GM21529 (cell line): Measurements from ENCODE around the gene CD300LF.

Source experiments
- ATAC-seq: cut with Tn5 transposase; IDR thresholded peaks from one replicate; pipeline ENCODE4 v1.9.1; 2021; ENCODE audit not compliant: unreplicated experiment

The CD300LF gene

DNA sequence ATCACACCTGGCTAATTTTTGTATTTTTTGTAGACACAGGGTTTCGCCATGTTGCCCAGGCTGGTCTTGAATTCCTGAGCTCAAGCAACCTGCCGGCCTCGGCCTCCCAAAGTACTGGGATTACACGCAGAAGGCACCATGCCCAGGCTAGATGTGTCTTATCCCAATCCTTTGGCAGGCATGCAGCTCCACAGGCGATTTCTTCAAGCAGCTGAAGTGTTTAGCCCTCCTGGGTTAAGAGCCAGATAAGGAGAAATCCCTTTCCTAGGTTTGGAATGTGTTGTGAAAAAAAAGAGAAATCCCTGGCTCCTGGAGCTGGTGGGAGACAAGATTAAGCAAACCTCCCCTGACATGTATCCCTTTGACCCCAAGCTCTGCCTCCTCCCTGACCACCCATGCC, 33.7 kb upstream of the CD300LF start:
- no peak for ATAC-seq

DNA sequence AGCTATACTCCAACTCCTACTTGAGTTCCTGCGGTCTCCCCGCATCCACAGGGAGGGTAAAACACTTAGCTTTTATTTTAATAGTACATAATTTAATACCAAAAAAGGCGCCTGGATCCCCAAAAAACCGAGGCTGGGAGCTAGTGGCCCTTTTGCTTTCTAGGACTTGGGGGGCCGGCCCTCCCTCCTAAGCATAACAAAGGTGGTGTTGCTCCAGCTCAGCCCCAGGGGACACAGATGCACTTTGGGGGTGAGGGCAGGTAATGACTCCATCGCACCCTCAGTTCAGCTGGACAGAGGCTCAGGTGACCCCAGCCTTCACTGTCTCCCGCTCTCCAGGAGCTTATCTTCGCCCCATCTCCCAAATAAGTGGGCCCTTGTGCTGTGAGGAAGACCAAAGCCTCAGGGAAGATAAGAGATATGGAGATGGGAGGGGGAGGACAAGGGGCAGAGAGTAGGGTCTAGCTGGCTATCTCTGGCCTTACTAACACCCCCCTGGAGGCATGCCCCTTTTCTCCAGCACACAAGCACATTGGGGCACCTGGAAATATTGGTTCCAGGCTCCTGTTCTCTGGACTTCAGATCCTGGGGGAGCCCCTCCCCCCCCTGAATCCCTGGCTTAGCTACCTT, 32.9 kb upstream of the CD300LF start:
- ATAC-seq: no peak

DNA sequence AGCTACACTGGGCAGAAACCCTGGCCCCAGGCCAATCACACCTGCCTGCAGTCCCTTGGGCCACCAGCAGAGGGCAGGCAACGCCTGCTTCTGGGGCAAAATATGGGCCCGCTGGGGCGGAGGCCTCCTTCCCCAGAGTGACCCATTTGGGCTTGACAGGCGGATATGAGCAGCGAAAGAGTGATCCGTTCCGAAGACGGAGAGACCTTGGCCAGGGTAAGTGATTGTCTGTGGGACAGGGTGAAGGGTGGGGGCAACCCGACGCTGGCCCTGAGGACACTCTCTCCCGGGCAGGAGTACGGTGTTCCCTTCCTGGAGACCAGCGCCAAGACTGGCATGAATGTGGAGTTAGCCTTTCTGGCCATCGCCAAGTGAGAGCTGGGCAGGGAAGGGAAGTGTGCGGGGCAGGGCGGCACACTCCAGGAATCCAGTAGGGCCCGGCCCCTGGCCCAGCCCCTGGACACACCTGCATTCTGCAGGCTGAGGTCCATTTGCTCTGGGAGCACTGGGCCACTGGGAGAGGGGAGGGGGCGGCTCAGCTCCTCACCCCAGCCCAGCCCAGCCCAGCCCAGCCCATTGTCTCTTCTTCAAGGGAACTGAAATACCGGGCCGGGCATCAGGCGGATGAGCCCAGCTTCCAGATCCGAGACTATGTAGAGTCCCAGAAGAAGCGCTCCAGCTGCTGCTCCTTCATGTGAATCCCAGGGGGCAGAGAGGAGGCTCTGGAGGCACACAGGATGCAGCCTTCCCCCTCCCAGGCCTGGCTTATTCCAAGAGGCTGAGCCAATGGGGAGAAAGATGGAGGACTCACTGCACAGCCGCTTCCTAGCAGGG, 32.2 kb upstream of the CD300LF start:
- no peak for ATAC-seq

DNA sequence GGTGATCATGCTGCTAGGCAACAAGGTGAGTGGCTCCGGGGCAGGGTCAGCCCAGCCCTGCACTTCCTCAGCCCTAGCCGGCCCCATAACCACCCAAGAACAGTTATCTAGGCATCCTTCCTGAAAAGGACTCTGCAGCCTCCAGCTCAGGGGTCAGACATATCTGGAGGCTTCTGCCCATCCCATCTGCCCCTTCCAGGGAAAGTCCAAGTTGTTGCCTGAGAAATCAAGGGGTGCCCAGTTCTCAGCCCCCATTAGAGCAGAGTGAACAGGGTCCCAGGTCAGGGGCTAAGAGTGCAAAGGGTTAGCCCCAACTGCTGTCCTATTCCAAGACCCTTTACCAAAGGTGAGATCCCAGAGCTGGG, 31.6 kb upstream of the CD300LF start:
- no peak for ATAC-seq

DNA sequence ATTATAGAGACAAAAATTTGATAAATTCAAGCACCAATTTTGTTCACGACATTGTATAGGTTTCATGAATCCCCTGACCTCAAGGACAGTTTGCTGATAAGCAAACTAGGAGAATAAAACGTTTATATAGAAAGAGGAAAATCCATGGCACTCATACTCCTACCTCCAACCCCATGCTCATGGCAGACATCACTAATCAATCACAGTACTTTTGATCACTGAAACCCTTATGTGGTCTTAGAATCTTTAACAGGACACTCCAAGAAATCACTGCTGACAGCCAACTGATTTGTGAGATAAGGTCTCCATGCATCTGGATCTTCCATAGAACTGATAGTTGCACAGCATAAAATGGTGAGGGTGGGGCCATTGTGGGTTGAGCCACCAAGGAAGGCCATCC, 31.0 kb upstream of the CD300LF start:
- no peak for ATAC-seq

DNA sequence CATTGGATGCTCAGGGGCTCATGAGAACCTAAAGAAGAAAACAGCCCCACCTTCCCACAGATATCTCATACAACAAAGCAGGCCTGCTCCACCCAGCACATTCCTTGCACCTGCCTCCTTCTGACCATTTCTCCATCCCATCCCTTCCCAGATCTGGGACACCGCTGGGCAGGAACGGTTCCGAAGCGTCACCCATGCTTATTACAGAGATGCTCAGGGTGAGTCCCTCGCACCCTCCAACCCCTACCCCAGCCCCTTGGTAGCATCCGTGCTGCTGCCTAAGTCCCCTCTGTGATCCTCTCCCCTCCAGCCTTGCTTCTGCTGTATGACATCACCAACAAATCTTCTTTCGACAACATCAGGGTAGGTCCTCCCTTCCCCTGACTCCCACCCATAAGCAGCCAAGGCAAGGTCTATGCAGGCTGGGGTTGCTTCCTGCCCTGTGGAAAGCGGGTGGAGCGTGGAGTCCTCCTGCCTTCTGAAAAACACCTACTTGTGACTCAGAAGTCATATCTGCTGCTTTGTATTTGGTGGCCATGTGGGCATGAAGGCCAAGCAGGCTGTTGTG, 30.3 kb upstream of the CD300LF start:
- no peak for ATAC-seq

DNA sequence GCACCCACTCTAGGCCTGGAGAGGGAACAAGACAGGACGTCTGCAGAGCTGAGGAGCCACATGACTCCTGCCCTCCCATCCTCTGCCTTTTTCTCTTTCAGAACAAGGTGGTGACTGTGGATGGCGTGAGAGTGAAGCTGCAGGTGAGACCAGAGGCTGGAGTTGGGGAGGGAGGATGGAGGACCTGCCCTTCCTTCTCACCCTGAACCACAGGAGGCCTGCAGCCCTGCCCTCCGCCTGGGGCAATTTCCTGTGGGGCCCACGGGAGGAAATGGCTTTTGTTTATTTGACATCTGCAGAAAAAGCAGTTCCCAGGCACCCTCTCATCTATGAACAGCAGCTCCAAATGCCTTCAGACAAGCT, 29.4 kb upstream of the CD300LF start:
- peak; percentile 46 for ATAC-seq

DNA sequence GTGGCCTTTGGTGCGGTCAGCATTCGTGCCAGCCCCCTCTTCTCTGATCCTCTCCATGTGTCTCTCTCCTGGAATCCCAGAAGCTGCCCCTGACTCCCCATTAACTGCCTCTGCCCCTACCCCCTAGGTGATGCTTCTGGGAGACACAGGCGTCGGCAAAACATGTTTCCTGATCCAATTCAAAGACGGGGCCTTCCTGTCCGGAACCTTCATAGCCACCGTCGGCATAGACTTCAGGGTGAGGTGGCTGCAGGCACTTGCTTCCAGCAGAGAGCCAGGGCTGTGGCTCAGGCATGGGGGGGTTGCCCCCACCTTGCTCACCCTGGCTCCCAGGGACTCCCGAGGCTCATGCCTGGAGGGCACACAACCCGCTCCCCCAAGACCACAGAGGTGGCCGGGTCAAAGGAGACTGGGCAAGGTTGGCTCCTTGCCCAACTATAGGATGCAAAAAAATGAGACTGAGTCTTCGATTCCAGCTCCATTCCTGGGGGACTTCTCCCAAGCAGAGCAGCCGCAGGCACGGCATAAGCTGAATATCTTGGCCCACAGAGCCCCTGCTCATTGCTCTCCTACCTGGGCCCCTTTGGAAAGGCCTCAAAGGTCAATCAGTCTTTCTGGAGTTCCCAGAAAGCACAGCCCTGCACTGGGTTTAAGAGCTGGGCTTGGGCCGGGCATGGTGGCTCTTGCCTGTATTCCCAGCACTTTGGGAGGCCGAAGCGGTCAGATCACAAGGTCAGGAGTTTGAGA, 28.1 kb upstream of the CD300LF start:
- no peak for ATAC-seq

DNA sequence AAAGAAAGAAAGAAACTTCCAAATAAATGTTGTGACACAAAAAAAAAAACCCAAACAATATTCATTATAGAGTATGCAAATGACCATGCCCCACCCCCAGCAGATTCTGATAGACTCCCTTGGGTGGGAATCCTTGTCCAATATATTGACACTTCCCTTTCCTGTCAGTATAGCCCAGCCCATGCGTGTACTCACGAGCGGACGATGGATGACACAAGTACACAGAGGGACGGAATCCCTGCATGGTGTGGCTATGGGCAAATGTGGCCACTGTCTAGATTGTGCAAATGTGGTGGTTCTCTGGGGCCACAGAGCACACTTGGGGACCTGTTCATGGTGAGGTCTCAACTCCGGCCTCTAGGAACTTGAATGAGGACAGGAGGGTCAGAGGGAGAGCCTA, 27.4 kb upstream of the CD300LF start:
- no peak for ATAC-seq

DNA sequence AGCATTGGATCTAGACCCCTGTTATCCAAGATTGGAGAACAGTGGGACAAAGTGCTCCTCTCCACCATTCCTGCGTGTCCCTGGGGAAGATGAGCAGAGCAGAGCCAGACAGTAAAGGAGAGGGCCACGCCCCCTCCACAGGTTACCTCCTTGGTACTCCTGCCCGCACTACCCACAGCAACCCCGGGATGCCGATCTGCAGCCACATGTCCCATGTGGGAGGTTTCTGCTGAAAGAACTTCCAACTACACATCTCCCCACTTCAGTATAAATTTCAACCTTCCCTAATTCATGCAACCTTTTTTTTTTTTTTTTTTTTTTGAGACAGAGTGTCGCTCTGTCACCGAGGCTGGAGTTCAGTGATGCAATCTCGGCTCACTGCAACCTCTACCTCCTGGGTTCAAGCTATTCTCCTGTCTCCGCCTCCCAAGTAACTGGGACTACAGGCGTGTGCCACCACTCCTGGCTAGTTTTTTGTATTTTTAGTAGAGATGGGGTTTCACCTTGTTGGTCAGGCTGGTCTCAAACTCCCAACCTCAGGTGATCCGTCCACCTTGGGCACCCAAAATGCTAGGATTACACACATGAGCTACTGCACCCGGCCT, 26.6 kb upstream of the CD300LF start:
- ATAC-seq: no peak

DNA sequence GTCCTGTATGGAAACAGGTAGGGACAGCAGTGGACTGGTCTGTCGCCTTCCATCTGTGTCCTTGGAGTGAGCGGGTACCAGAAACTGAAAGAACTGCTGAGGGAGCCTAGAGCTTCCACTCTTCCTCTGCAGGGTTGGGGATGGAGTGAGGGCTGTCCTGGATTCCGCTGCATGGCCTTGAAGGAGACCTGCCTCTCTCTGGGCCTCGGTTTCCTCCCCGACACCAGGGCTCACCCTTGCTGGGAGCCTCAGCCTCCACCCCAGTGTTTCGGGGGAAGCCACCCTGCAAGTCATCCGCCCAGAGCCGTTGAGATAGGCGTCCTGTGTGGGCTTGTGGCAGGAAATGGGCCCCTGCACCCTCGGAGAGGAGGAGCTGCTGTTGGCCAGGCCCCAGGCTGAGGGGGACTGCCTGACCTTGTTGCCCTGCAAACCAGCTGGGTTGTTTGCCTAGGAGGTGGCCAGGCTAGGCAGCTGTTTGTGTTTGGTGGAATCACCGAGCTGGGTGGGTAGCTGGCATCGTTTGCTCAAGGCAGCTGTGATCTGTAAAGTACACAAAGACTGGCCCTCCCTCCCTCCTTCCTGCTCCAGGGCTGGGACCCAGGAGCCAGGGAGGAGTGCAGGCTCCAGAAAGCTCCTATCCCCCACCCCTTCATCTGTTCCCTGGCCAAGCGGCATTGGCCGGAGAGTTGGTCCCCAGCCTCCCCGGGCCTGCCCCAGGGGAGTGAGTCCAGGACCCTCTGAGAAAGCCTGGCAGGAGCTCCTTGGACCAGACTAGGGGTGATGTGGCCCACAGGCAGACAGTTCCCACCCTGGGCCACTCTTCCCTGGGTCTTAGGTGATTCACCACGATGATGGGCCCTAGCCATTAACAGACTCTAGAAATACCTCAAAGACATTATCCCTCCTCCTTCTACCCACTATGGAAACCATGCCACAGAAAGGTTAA, 25.6 kb upstream of the CD300LF start:
- ATAC-seq: peak; percentile 42

DNA sequence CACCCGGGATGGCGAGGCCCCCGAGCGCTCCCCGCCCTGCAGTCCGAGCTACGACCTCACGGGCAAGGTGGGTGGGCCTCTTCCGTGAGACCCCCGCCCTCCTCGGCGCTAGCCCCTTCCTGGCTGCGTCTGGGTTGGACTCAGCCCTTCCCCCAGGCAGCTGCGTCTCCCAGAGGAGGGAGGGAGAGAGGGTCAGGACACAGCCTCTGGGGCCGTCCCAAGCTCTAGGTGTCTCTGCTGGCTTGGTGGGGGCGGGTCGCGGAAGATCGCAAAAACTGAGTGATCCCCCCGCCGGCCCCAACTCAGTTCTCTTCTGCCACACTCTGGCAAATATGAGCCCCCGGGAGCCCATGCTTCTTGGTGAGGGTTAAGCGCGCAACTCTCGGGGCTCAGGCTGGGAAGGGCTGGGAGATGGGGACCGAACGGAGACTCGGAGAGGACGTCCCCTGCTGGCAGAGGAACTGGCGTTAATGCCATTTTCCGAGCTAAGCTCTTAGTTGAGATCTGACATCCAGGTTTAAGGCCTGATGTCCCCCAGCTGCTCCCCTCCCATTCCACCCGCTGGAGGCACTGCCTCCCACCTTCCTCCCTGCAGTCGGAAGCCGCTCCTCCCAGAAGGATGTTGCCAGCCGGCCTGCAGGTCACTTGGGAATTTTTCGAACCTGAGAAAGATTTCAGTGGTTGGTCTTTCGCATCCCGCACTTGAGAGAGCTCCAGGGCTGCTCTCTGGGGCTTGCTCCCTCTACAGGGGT, 24.8 kb upstream of the CD300LF start:
- no peak for ATAC-seq

DNA sequence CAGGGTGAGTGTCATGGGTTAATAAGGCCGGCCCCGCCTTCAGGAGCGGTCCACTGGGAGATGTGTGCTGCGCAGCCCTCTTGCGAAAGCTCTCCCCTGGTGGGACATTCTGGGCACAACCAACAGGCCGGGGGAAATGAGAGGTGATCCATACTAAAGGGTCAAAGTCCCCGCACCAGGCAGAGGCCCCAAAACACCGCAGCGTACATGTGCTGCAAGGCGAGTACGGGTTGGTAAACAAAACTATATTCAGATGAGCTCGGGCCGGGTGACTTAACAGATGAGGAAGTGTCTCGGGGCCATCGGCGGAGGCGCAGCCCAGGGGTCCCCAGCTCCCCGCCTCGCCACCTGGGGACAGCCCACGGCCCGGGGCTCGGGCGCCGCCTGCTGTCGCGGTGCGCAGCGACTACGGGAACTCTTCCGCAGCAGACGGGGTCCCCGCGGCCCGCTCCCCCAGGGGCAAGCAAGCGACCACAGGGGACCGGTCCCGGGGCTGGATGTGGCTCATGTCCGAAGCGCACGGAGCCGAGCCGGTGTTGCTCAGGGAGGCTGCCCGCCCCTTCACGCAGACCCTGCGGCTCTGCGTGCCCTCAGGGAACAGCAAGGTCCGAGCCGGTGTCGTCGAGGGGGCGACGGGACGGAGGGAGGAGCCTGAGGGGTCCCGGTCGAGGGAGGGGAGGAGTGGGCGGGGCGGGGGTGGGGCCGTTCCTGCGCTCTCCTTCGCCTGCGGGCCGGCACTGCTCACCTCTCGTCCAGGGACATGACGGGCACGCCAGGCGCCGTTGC, 24.0 kb upstream of the CD300LF start, which contains the start of gene RAB37:
TSS of gene RAB37 (plus strand) at position 744 of the 786 bp plus-strand sequence. CDS start at position 761, 17 bp downstream.
- no peak for ATAC-seq

DNA sequence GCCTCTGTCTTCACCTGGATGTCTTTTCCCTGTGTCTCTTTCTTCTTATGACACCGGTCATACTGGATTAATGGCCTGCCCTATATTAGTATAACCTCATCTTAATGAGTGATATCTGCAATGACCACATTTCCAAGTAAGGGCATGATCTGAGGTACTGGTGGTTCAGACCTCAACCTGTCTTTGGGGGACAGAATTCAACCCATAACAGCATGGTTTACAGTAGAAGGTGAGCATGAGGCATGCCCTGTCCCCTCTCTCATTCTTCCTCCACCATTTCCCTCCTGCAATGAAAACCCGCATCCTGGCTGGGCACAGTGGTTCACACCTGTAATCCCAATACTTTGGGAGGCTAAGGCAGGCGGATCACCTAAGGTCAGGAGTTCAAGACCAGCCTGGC, 21.5 kb upstream of the CD300LF start:
- ATAC-seq: no peak

DNA sequence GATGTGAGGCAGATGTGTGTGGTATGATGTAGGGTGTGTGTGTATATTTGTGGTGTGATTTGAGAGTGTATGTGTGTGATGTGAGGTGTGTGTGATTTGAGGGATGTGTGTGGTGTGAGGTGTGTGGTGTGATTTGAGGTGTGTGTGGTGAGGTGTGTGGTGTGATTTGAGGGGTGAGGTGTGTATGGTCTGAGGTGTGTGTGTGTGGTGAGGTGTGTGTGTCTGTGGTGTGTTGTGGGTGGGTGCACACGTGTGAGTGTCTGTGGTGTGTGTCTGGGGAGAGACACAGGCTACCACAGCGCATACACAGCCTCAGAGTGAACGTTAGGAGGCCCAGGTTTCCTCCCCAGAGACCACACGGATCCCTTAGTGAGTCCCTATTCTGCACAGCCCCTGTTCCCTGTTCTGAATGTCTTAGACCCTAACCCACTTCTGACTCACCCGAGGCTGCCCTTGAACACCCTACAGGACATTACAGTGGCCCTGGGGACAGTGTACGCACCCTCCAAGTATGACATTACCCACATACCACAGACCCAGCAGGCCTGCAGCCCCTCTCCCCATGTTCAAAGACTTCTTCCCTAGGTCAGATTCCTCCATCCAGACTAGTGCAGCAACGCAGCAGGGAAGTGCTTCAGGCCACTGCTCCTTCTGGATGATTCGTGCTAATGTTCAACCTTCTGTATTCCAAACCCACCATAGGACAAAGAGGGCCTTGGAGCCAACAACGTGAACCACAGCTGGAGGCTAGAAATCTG, 20.8 kb upstream of the CD300LF start:
- no peak for ATAC-seq

DNA sequence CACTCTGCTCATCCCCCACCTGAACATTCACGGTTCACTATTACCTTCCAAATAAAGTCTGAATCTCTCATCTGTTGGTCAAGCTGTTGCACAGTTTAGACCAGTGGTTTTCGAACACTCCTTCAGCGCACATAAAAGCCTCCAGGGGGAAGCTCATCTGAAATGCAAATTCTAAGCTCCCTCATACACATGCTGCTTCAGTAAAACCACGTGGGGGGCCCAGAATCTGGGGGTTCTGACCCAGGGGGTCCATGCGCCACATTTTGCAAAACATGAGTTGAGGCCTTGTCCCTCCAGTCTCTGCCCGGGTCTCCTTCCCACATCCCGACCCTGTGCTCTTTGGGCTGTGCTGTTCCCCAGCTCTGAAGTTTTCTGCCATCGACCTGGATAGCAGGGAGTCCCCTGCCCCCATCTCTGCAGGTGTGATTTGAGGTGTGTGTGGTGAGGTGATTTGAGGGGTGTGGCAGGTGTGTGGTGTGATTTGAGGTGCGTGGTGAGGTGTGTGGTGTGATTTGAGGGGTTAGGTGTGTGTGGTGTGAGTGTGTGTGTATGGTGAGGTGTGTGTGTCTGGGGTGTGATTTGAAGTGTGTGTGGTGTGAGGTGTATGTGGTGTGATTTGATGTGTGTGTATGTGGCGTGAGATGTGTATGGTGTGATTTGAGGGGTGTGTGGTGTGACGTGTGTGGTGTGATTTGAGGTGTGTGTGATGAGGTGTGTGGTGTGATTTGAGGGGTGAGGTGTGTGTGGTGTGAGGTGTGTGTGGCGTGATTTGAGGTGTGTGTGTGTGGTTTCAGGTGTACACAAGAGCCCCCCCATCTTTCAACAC, 19.5 kb upstream of the CD300LF start:
- no peak for ATAC-seq

DNA sequence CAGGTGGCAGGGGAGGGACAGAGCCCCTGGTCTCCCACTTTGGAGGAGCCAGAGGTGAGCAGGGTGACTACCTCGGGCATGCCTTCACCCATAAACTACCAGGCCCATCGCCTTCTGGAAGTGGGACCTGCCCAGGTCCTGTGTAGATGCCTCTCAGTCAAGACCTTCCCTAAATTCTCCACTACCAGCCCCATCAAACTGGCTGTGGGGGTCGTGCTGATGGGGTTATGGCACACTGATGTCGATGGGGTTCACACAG, 18.6 kb upstream of the CD300LF start:
- no peak for ATAC-seq
